Liver (tissue), 9 donors: ENCODE results near the gene CAPG. TPM values are rescaled to one million over a fixed set of nuclear protein-coding genes. Genes with fewer than 3 reads are reported as not detected.

Experiments
- DNase-seq: peaks from one replicate; pipeline ENCODE4 v3.0.0-alpha.2; 2017; ENCODE audit warnings: low spot score
- H3K27ac ChIP-seq, 2 donors: one replicate each; pipeline ENCODE4 v1.7.0; 2013; ENCODE audit warnings: inconsistent platforms in 2 of 2, low read length in 2 of 2, control low read depth in 1 of 2, low read depth in 1 of 2, mild to moderate bottlenecking in 1 of 2
- H3K27me3 ChIP-seq, 4 donors: one replicate each; pipeline versions ENCODE4 v1.6.1 to v1.7.0; 2013; ENCODE audit warnings: low read length in 3 of 4, inconsistent platforms in 1 of 4, mild to moderate bottlenecking in 1 of 4, moderate library complexity in 1 of 4; ENCODE audit not compliant: control insufficient read depth in 4 of 4, insufficient read depth in 4 of 4
- H3K36me3 ChIP-seq, 4 donors: one replicate each; pipeline versions ENCODE4 v1.6.1 to v1.7.0; 2013; ENCODE audit warnings: low read length in 3 of 4, mild to moderate bottlenecking in 3 of 4, low read depth in 1 of 4, moderate library complexity in 1 of 4; ENCODE audit not compliant: control insufficient read depth in 4 of 4, insufficient read depth in 3 of 4
- H3K4me1 ChIP-seq, 4 donors: one replicate each; pipeline versions ENCODE4 v1.6.1 to v1.7.0; 2013; ENCODE audit warnings: low read length in 3 of 4, mild to moderate bottlenecking in 3 of 4, moderate library complexity in 1 of 4; ENCODE audit not compliant: control insufficient read depth in 4 of 4, insufficient read depth in 4 of 4
- H3K4me3 ChIP-seq, 3 donors: one replicate each; pipeline versions ENCODE4 v1.6.1 to v1.7.0; 2013; ENCODE audit warnings: low read length in 3 of 3, control low read depth in 1 of 3, low read depth in 1 of 3, mild to moderate bottlenecking in 1 of 3
- H3K9ac ChIP-seq, 2 donors: one replicate each; pipeline ENCODE4 v1.7.0; 2013; ENCODE audit warnings: low read length in 2 of 2, mild to moderate bottlenecking in 2 of 2, moderate library complexity in 2 of 2, control low read depth in 1 of 2, low read depth in 1 of 2
- H3K9me3 ChIP-seq, 4 donors: one replicate each; pipeline versions ENCODE4 v1.6.1 to v1.7.0; 2013; ENCODE audit warnings: low read length in 3 of 4; ENCODE audit not compliant: control insufficient read depth in 4 of 4
- ATF3 ChIP-seq: IDR thresholded peaks from 2 replicates; pipeline ENCODE4 v1.6.1; 2016; ENCODE audit warnings: antibody characterized with exemption
- CTCF ChIP-seq: fragments of 150-350 bp; IDR thresholded peaks from 2 replicates; pipeline ENCODE4 v1.5.1; 2017; ENCODE audit warnings: improper control_type of control experiment, low read depth, low read length; ENCODE audit not compliant: missing input control
- FOXA1 ChIP-seq: IDR thresholded peaks from 2 replicates; pipeline ENCODE4 v1.6.1; 2016; ENCODE audit warnings: antibody characterized with exemption
- FOXA2 ChIP-seq: IDR thresholded peaks from 2 replicates; pipeline ENCODE4 v1.6.1; 2016; ENCODE audit warnings: antibody characterized with exemption
- GABPA ChIP-seq, 2 donors: IDR thresholded peaks in 1 of 2; conservative IDR thresholded peaks in 1 of 2; 2 replicates each; pipeline ENCODE4 v1.6.1; 2016; ENCODE audit warnings: antibody characterized with exemption in 2 of 2, mild to moderate bottlenecking in 1 of 2, moderate library complexity in 1 of 2
- HNF4A ChIP-seq, 2 donors: conservative IDR thresholded peaks; 2 replicates each; pipeline ENCODE4 v1.6.1; 2016; ENCODE audit warnings: antibody characterized with exemption in 2 of 2, mild to moderate bottlenecking in 2 of 2
- HNF4G ChIP-seq: IDR thresholded peaks from 2 replicates; pipeline ENCODE4 v1.6.1; 2016; ENCODE audit warnings: antibody characterized with exemption
- MAX ChIP-seq: IDR thresholded peaks from 2 replicates; pipeline ENCODE4 v1.6.1; 2016; ENCODE audit warnings: antibody characterized with exemption
- NR2F2 ChIP-seq: IDR thresholded peaks from 2 replicates; pipeline ENCODE4 v1.6.1; 2016; ENCODE audit warnings: antibody characterized with exemption
- REST ChIP-seq: IDR thresholded peaks from 2 replicates; pipeline ENCODE4 v1.6.1; 2016; ENCODE audit warnings: antibody characterized with exemption, mild to moderate bottlenecking
- RXRA ChIP-seq, 2 donors: IDR thresholded peaks; 2 replicates each; pipeline ENCODE4 v1.6.1; 2017 to 2018; ENCODE audit warnings: antibody characterized with exemption in 2 of 2, mild to moderate bottlenecking in 1 of 2
- SP1 ChIP-seq: IDR thresholded peaks from 2 replicates; pipeline ENCODE4 v1.6.1; 2018; ENCODE audit warnings: antibody characterized with exemption, mild to moderate bottlenecking
- TAF1 ChIP-seq: conservative IDR thresholded peaks from 2 replicates; pipeline ENCODE4 v1.6.1; 2016; ENCODE audit warnings: antibody characterized with exemption, mild to moderate bottlenecking
- YY1 ChIP-seq: IDR thresholded peaks from 2 replicates; pipeline ENCODE4 v1.6.1; 2016; ENCODE audit warnings: antibody characterized with exemption, mild to moderate bottlenecking
- ZBTB33 ChIP-seq: IDR thresholded peaks from 2 replicates; pipeline ENCODE4 v1.6.1; 2016; ENCODE audit warnings: antibody characterized with exemption
- WGBS: extraction: QIAGEN DNeasy Blood & Tissue Kit; methylation state at CpG from one replicate; pipeline ENCODE4 v1.1.7; 2013; 5-methylcytosine and 5-hydroxymethylcytosine counted together
- polyA plus RNA-seq, 2 donors: library from polyadenylated mRNA; stranded (reverse) in 1 of 2; unstranded in 1 of 2; fragments of 200-250 nt in 1 of 2; fragments of >200 nt in 1 of 2; fragmentation: Nextera tagmentation in 1 of 2; extraction: Ambion mirVana in 1 of 2; gene quantifications; one replicate each; pipeline versions ENCODE4 v1.2.1 to v1.2.3, GENCODE V29; 2013 to 2015
- total RNA-seq, 2 donors: library from RNA; depleted of rRNA; stranded (reverse); fragments of >200 nt; gene quantifications; one replicate each; pipeline ENCODE4 v1.2.3, GENCODE V29; 2014
- donor health status: healthy.
- donor health status: healthy.
- donor health status: healthy.
- donor health status: healthy.
- donor health status: healthy.

CAPG gene
- total and polyA plus RNA-seq, 4 donors = 2.7 to 19.3 (median 5.2) TPM

GRCh38 chr2:85449214-85449588 lies 39.0 kb upstream of the CAPG start:
- no peak for TF ChIP-seq HNF4A (conservative IDR thresholded peaks at IDR 0.05)
- TF ChIP-seq ZBTB33 = no peak
- no peak for TF ChIP-seq YY1
- no peak for TF ChIP-seq MAX
- no peak for TF ChIP-seq HNF4G
- TF ChIP-seq ATF3 = no peak
- no peak for TF ChIP-seq SP1
- TF ChIP-seq FOXA2 = no peak
- TF ChIP-seq FOXA1 = no peak
- no peak for DNase-seq
- Histone ChIP-seq H3K9me3 (no peaks in the 10 kb centered on the region), H3K4me1 (peaks cover 4 to 10% (median 9%) of the 10 kb centered on the region in 4 donors), H3K9ac (no peak overlapping the region), H3K4me3 (no peak overlapping the region), H3K27ac (no peak overlapping the region), H3K27me3 (no peaks in the 10 kb centered on the region), H3K36me3 (no peaks in the 10 kb centered on the region)
- 96% methylated on average over 7 of the region's 7 CpGs for WGBS

- Histone ChIP-seq H3K36me3 (no peaks in the 10 kb centered on the region), H3K9ac (no peak overlapping the region), H3K27me3 (no peaks in the 10 kb centered on the region), H3K9me3 (no peaks in the 10 kb centered on the region), H3K4me1 (peaks cover 4 to 10% (median 9%) of the 10 kb centered on the region in 4 donors), H3K27ac (no peak overlapping the region), H3K4me3 (no peak overlapping the region)
- DNase-seq = no peak
- TF ChIP-seq SP1 = no peak
- WGBS = 93% methylated on average over 8 of the region's 8 CpGs
Measured at GRCh38 chr2:85448461-85449213, 38.5 kb upstream of the CAPG start.

- H3K9me3 ChIP-seq = no peaks in the 10 kb centered on the region
- no peaks in the 10 kb centered on the region for H3K36me3 ChIP-seq
- peaks cover 4 to 10% (median 9%) of the 10 kb centered on the region in 4 donors for H3K4me1 ChIP-seq
- TF ChIP-seq HNF4A (conservative IDR thresholded peaks at IDR 0.05) (no peak), RXRA (IDR thresholded peaks at IDR 0.05) (no peak), REST (no peak), SP1 (no peak), NR2F2 (no peak), YY1 (no peak), CTCF (no peak), GABPA (IDR thresholded peaks at IDR 0.05 in 1 of 2, conservative IDR thresholded peaks at IDR 0.05 in 1 of 2) (no peak), ZBTB33 (no peak), TAF1 (no peak), MAX (no peak)
- WGBS = 88% methylated on average over 8 of the region's 8 CpGs
- no peaks in the 10 kb centered on the region for H3K27me3 ChIP-seq
- H3K27ac ChIP-seq = no peak overlapping the region
- H3K4me3 ChIP-seq = no peak overlapping the region
- H3K9ac ChIP-seq = no peak overlapping the region
- no peak for DNase-seq
Measured at GRCh38 chr2:85447222-85447585, 37.0 kb upstream of the CAPG start.
